Mucosa of rectum (tissue), 2 donors: ENCODE data around the gene NXNL1.
A peak's percentile ranks its signal among the peaks of the same experiment; 100 is the strongest.

Experiments used
- H3K27ac ChIP-seq, 2 donors: one replicate each; pipeline ENCODE4 v1.7.0; 2013; ENCODE audit warnings: inconsistent platforms in 2 of 2, low read depth in 2 of 2, low read length in 2 of 2
- H3K27me3 ChIP-seq, 2 donors: one replicate each; pipeline ENCODE4 v1.7.0; 2013; ENCODE audit warnings: low read length in 2 of 2; ENCODE audit not compliant: control insufficient read depth in 2 of 2, insufficient read depth in 2 of 2
- H3K36me3 ChIP-seq, 2 donors: one replicate each; pipeline ENCODE4 v1.7.0; 2013; ENCODE audit warnings: low read length in 2 of 2; ENCODE audit not compliant: control insufficient read depth in 2 of 2, insufficient read depth in 2 of 2
- H3K4me1 ChIP-seq, 2 donors: one replicate each; pipeline ENCODE4 v1.7.0; 2013; ENCODE audit warnings: low read length in 2 of 2, mild to moderate bottlenecking in 1 of 2; ENCODE audit not compliant: control insufficient read depth in 2 of 2, insufficient read depth in 2 of 2
- H3K4me3 ChIP-seq, 2 donors: one replicate each; pipeline ENCODE4 v1.7.0; 2013; ENCODE audit warnings: low read length in 2 of 2
- H3K9ac ChIP-seq, 2 donors: one replicate each; pipeline ENCODE4 v1.7.0; 2013; ENCODE audit warnings: low read length in 2 of 2, low read depth in 1 of 2, mild to moderate bottlenecking in 1 of 2
- H3K9me3 ChIP-seq, 2 donors: one replicate each; pipeline ENCODE4 v1.7.0; 2013; ENCODE audit warnings: low read length in 2 of 2; ENCODE audit not compliant: control insufficient read depth in 2 of 2
- donor health status: healthy.
- donor health status: Normal muscosa, but diverticular disease.

Gene NXNL1

GRCh38 chr19:17471410-17472125, 10.8 kb upstream of the NXNL1 start:
- Histone ChIP-seq H3K9me3 (no peaks in the 10 kb centered on the region), H3K9ac (no peak overlapping the region), H3K4me3 (peak overlapping the region in 1 of 2 donors; percentile 68), H3K27ac (no peak overlapping the region), H3K27me3 (no peaks in the 10 kb centered on the region), H3K36me3 (no peaks in the 10 kb centered on the region), H3K4me1 (peaks cover 3 to 13% of the 10 kb centered on the region in 2 donors)

- Histone ChIP-seq H3K9ac (peak within 1 kb of the TSS; percentile 63 to 68), H3K4me3 (peak within 1 kb of the TSS; percentile 89 to 94), H3K9me3 (no peaks in the 10 kb centered on the region), H3K4me1 (peaks cover 3 to 13% of the 10 kb centered on the region in 2 donors), H3K27me3 (no peaks in the 10 kb centered on the region), H3K36me3 (no peaks in the 10 kb centered on the region), H3K27ac (peak within 1 kb of the TSS; percentile 88 to 89)
These were observed 9.5 kb upstream of the NXNL1 start, which contains the start of gene SLC27A1 for GRCh38 chr19:17470068-17470841. Gene SLC27A1, plus strand, starts transcription at chr19:17470524. Its CDS starts 17 bp downstream, at chr19:17470541.

GRCh38 chr19:17469481-17470067, 8.8 kb upstream of the NXNL1 start:
- peak overlapping the region; percentile 89 to 94 for H3K4me3 ChIP-seq
- H3K4me1 ChIP-seq = peaks cover 3 to 13% of the 10 kb centered on the region in 2 donors
- H3K36me3 ChIP-seq = no peaks in the 10 kb centered on the region
- H3K9ac ChIP-seq = peak overlapping the region; percentile 63 to 68
- peak overlapping the region; percentile 88 to 89 for H3K27ac ChIP-seq
- H3K27me3 ChIP-seq = no peaks in the 10 kb centered on the region
- H3K9me3 ChIP-seq = no peaks in the 10 kb centered on the region

GRCh38 chr19:17469092-17469480, 8.4 kb upstream of the NXNL1 start:
- Histone ChIP-seq H3K9ac (peak overlapping the region; percentile 59 to 63), H3K9me3 (no peaks in the 10 kb centered on the region), H3K4me1 (peaks cover 3 to 13% of the 10 kb centered on the region in 2 donors), H3K27ac (peak overlapping the region; percentile 88 to 89), H3K36me3 (no peaks in the 10 kb centered on the region), H3K4me3 (peak overlapping the region; percentile 89 to 94), H3K27me3 (no peaks in the 10 kb centered on the region)

GRCh38 chr19:17468302-17469091, 7.8 kb upstream of the NXNL1 start:
- H3K4me1 ChIP-seq = peaks cover 3 to 13% of the 10 kb centered on the region in 2 donors

GRCh38 chr19:17467471-17468301, 7.0 kb upstream of the NXNL1 start:
- Histone ChIP-seq H3K4me3 (no peak overlapping the region), H3K27me3 (no peaks in the 10 kb centered on the region), H3K9me3 (no peaks in the 10 kb centered on the region), H3K27ac (no peak overlapping the region), H3K36me3 (no peaks in the 10 kb centered on the region), H3K4me1 (peaks cover 3 to 13% of the 10 kb centered on the region in 2 donors), H3K9ac (no peak overlapping the region)

More at GRCh38 chr19:17468302-17469091, 7.8 kb upstream of the NXNL1 start:
- Histone ChIP-seq H3K9ac (no peak overlapping the region), H3K36me3 (no peaks in the 10 kb centered on the region), H3K27ac (peak overlapping the region; percentile 88 to 89), H3K9me3 (no peaks in the 10 kb centered on the region), H3K4me3 (peak overlapping the region; percentile 89 to 94), H3K27me3 (no peaks in the 10 kb centered on the region)

GRCh38 chr19:17466487-17466850, 5.7 kb upstream of the NXNL1 start:
- no peaks in the 10 kb centered on the region for H3K27me3 ChIP-seq
- H3K9ac ChIP-seq = no peak overlapping the region
- no peaks in the 10 kb centered on the region for H3K9me3 ChIP-seq
- no peak overlapping the region for H3K27ac ChIP-seq
- H3K4me1 ChIP-seq = peaks cover 3 to 12% of the 10 kb centered on the region in 2 donors
- no peak overlapping the region for H3K4me3 ChIP-seq
- no peaks in the 10 kb centered on the region for H3K36me3 ChIP-seq

GRCh38 chr19:17458970-17459369, 1.8 kb downstream of the NXNL1 start:
- Histone ChIP-seq H3K9me3 (no peaks in the 10 kb centered on the region), H3K27me3 (peaks cover 12 to 18% of the 10 kb centered on the region in 2 donors), H3K4me1 (no peaks in the 10 kb centered on the region), H3K4me3 (no peak overlapping the region), H3K36me3 (no peaks in the 10 kb centered on the region), H3K27ac (no peak overlapping the region), H3K9ac (no peak overlapping the region)

GRCh38 chr19:17457616-17458015, 3.1 kb downstream of the NXNL1 start:
- Histone ChIP-seq H3K27ac (no peak overlapping the region), H3K9me3 (no peaks in the 10 kb centered on the region), H3K36me3 (no peaks in the 10 kb centered on the region), H3K4me1 (peaks cover 0 to 3% of the 10 kb centered on the region in 2 donors), H3K27me3 (peaks cover 18% of the 10 kb centered on the region in 2 donors), H3K9ac (no peak overlapping the region), H3K4me3 (no peak overlapping the region)
